Trophoblast cell (in vitro differentiated cells and primary cell): ENCODE data around the gene DNAH7.

Experiments
- DNase-seq, 2 donors: peaks; one replicate each; pipeline ENCODE4 v3.0.0-alpha.2; 2016
- H2AFZ ChIP-seq: 2 replicates; pipeline ENCODE4 v1.6.1; 2013; ENCODE audit warnings: low read length, moderate library complexity, mild to moderate bottlenecking; ENCODE audit not compliant: insufficient read depth, poor library complexity
- H2AK5ac ChIP-seq: 2 replicates; pipeline ENCODE4 v1.6.1; 2013; ENCODE audit warnings: mild to moderate bottlenecking, low read length
- H2BK120ac ChIP-seq: 2 replicates; pipeline ENCODE4 v1.6.1; 2013; ENCODE audit warnings: low read length, mild to moderate bottlenecking, moderate library complexity; ENCODE audit not compliant: insufficient read depth, poor library complexity
- H2BK12ac ChIP-seq: 2 replicates; pipeline ENCODE4 v1.6.1; 2013; ENCODE audit warnings: mild to moderate bottlenecking, low read length, moderate library complexity
- H2BK5ac ChIP-seq: 2 replicates; pipeline ENCODE4 v1.6.1; 2013; ENCODE audit warnings: low read length, low read depth, moderate library complexity, mild to moderate bottlenecking; ENCODE audit not compliant: poor library complexity
- H3K14ac ChIP-seq: 2 replicates; pipeline ENCODE4 v1.6.1; 2013; ENCODE audit warnings: mild to moderate bottlenecking, low read length
- H3K18ac ChIP-seq: 2 replicates; pipeline ENCODE4 v1.6.1; 2013; ENCODE audit warnings: mild to moderate bottlenecking, low read length
- H3K23ac ChIP-seq: 2 replicates; pipeline ENCODE4 v1.6.1; 2013; ENCODE audit warnings: low read length
- H3K27ac ChIP-seq: 2 replicates; pipeline ENCODE4 v1.5.1; 2013; ENCODE audit warnings: low read depth, mild to moderate bottlenecking, inconsistent platforms, low read length, moderate library complexity
- H3K27me3 ChIP-seq: 2 replicates; pipeline ENCODE4 v1.6.1; 2013; ENCODE audit warnings: inconsistent platforms, mild to moderate bottlenecking, low read length, moderate library complexity; ENCODE audit not compliant: insufficient read depth
- H3K36me3 ChIP-seq, 2 experiments: 1 replicate in 1 of 2; 2 replicates in 1 of 2; pipeline ENCODE4 v1.6.1; 2013; ENCODE audit warnings: low read length in 2 of 2, mild to moderate bottlenecking in 2 of 2, moderate library complexity in 1 of 2; ENCODE audit not compliant: insufficient read depth in 2 of 2, control insufficient read depth in 1 of 2
- H3K4ac ChIP-seq: 2 replicates; pipeline ENCODE4 v1.6.1; 2013; ENCODE audit warnings: low read depth, mild to moderate bottlenecking, low read length, moderate library complexity
- H3K4me1 ChIP-seq, 2 experiments: 1 replicate in 1 of 2; 2 replicates in 1 of 2; pipeline ENCODE4 v1.6.1; 2013; ENCODE audit warnings: low read length in 2 of 2, mild to moderate bottlenecking in 2 of 2, moderate library complexity in 1 of 2; ENCODE audit not compliant: insufficient read depth in 2 of 2, control insufficient read depth in 1 of 2
- H3K4me2 ChIP-seq: 2 replicates; pipeline ENCODE4 v1.6.1; 2013; ENCODE audit warnings: inconsistent platforms, mild to moderate bottlenecking, low read length, moderate library complexity
- H3K4me3 ChIP-seq: 2 replicates; pipeline ENCODE4 v1.5.1; 2013; ENCODE audit warnings: mild to moderate bottlenecking, low read depth, low read length, inconsistent platforms
- H3K79me1 ChIP-seq: one replicate; pipeline ENCODE4 v1.6.1; 2013; ENCODE audit warnings: low read length
- H3K79me2 ChIP-seq: 2 replicates; pipeline ENCODE4 v1.6.1; 2013; ENCODE audit warnings: low read length, mild to moderate bottlenecking; ENCODE audit not compliant: control insufficient read depth, insufficient read depth, poor library complexity
- H3K9ac ChIP-seq: 2 replicates; pipeline ENCODE4 v1.6.1; 2013; ENCODE audit warnings: mild to moderate bottlenecking, low read length
- H3K9me3 ChIP-seq: 2 replicates; pipeline ENCODE4 v1.6.1; 2013; ENCODE audit warnings: low read depth, mild to moderate bottlenecking, control low read depth, inconsistent platforms, low read length; ENCODE audit not compliant: insufficient read depth
- H4K12ac ChIP-seq: 2 replicates; pipeline ENCODE4 v1.6.1; 2013; ENCODE audit warnings: low read depth, mild to moderate bottlenecking, low read length, moderate library complexity
- H4K8ac ChIP-seq: 2 replicates; pipeline ENCODE4 v1.6.1; 2013; ENCODE audit warnings: low read depth, mild to moderate bottlenecking, low read length, moderate library complexity
- H4K91ac ChIP-seq: one replicate; pipeline ENCODE4 v1.6.1; 2013; ENCODE audit warnings: low read depth, mild to moderate bottlenecking, low read length, moderate library complexity
- WGBS: extraction: QIAGEN DNeasy Blood & Tissue Kit; methylation state at CpG from one replicate; pipeline ENCODE4 v1.1.7; 2013; ENCODE audit warnings: missing lambda C conversion rate; ENCODE audit not compliant: insufficient read length, insufficient coverage; ENCODE audit errors: extremely low coverage; 5-methylcytosine and 5-hydroxymethylcytosine counted together

Gene DNAH7

DNA sequence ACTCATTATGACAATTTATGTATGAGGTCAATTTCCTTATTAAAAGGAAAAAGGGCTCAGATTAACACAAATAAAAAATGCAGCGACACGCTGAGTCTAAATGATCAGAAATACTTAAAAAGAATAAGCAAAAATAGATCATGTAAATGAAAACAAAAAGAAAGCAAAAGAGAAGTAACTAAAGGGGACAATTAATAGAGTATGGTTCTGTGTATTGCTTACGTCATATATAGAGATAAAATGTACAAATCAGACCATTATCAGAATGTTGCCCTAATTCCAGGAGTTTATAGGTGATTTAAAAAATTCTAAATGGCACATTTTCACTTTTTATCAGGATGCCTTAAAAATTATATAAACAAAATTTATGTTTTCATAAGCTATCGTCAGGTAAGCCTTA, 189.5 kb downstream of the DNAH7 start:
- H3K23ac ChIP-seq, result no peak overlapping the region
- WGBS, result no CpG with 5 or more reads among the region's 4 CpGs

GRCh38 chr2:195871326-195871725, 197.3 kb downstream of the DNAH7 start:
- no peaks in the 10 kb centered on the region for H3K79me2 ChIP-seq
- H3K14ac ChIP-seq, result no peak overlapping the region

More for the DNA sequence above, 189.5 kb downstream of the DNAH7 start:
- H4K8ac ChIP-seq, result no peak overlapping the region
- no peak overlapping the region for H3K18ac ChIP-seq
- no peaks in the 10 kb centered on the region for H3K79me1 ChIP-seq
- no peak overlapping the region for H2BK5ac ChIP-seq
- H3K27me3 ChIP-seq, result no peaks in the 10 kb centered on the region
- no peak overlapping the region for H3K4ac ChIP-seq
- no peak overlapping the region for H2BK120ac ChIP-seq
- H3K79me2 ChIP-seq, result no peaks in the 10 kb centered on the region
- H2AK5ac ChIP-seq, result no peak overlapping the region
- H4K12ac ChIP-seq, result no peak overlapping the region
- no peak overlapping the region for H3K14ac ChIP-seq
- H3K9me3 ChIP-seq, result no peaks in the 10 kb centered on the region
- no peak overlapping the region for H2BK12ac ChIP-seq
- no peak overlapping the region for H3K4me2 ChIP-seq
- peaks cover 2% of the 10 kb centered on the region in 2 experiments for H3K4me1 ChIP-seq
- no peaks in the 10 kb centered on the region for H3K36me3 ChIP-seq
- no peak overlapping the region for H3K9ac ChIP-seq
- no peak overlapping the region for H3K27ac ChIP-seq
- no peak overlapping the region for H3K4me3 ChIP-seq
- H2AFZ ChIP-seq, result no peak overlapping the region
- no peak overlapping the region for H4K91ac ChIP-seq
- DNase-seq, result no peak

GRCh38 chr2:195864316-195864715, 204.3 kb downstream of the DNAH7 start:
- Histone ChIP-seq H3K4me3 (no peak overlapping the region), H3K23ac (no peak overlapping the region), H3K4me2 (no peak overlapping the region), H2BK120ac (no peak overlapping the region), H3K18ac (no peak overlapping the region), H3K27ac (no peak overlapping the region), H3K9ac (no peak overlapping the region), H2AFZ (no peak overlapping the region), H3K4me1 (no peaks in the 10 kb centered on the region), H4K8ac (no peak overlapping the region), H4K12ac (no peak overlapping the region), H2BK12ac (no peak overlapping the region), H3K79me1 (no peaks in the 10 kb centered on the region), H4K91ac (no peak overlapping the region), H3K79me2 (no peaks in the 10 kb centered on the region), H2AK5ac (no peak overlapping the region), H3K4ac (no peak overlapping the region), H3K14ac (no peak overlapping the region), H3K27me3 (no peaks in the 10 kb centered on the region), H2BK5ac (no peak overlapping the region), H3K36me3 (no peaks in the 10 kb centered on the region), H3K9me3 (no peaks in the 10 kb centered on the region)
- no peak for DNase-seq
- WGBS, result no CpG with 5 or more reads among the region's 6 CpGs

More at GRCh38 chr2:195871326-195871725, 197.3 kb downstream of the DNAH7 start:
- no peak overlapping the region for H2AK5ac ChIP-seq
- WGBS, result no CpG with 5 or more reads among the region's 4 CpGs
- H3K18ac ChIP-seq, result no peak overlapping the region
- no peak overlapping the region for H3K4ac ChIP-seq
- no peaks in the 10 kb centered on the region for H3K79me1 ChIP-seq
- H3K27ac ChIP-seq, result no peak overlapping the region
- H3K27me3 ChIP-seq, result no peaks in the 10 kb centered on the region
- no peak overlapping the region for H2BK120ac ChIP-seq
- H3K23ac ChIP-seq, result no peak overlapping the region
- no peak for DNase-seq
- H3K36me3 ChIP-seq, result no peaks in the 10 kb centered on the region
- no peak overlapping the region for H2BK5ac ChIP-seq
- H3K4me2 ChIP-seq, result no peak overlapping the region
- no peak overlapping the region for H4K91ac ChIP-seq
- no peak overlapping the region for H3K4me3 ChIP-seq
- no peak overlapping the region for H4K8ac ChIP-seq
- peaks cover 2% of the 10 kb centered on the region in 2 experiments for H3K4me1 ChIP-seq
- H4K12ac ChIP-seq, result no peak overlapping the region
- no peak overlapping the region for H2BK12ac ChIP-seq
- H3K9me3 ChIP-seq, result no peaks in the 10 kb centered on the region
- no peak overlapping the region for H2AFZ ChIP-seq
- no peak overlapping the region for H3K9ac ChIP-seq

GRCh38 chr2:195863564-195863963, 205.1 kb downstream of the DNAH7 start:
- Histone ChIP-seq H4K91ac (no peak overlapping the region), H3K4ac (no peak overlapping the region), H3K9me3 (no peaks in the 10 kb centered on the region), H3K23ac (no peak overlapping the region), H2BK5ac (no peak overlapping the region), H2AK5ac (no peak overlapping the region), H2BK12ac (no peak overlapping the region), H4K12ac (no peak overlapping the region), H4K8ac (no peak overlapping the region), H3K9ac (no peak overlapping the region), H3K4me1 (no peaks in the 10 kb centered on the region), H2AFZ (no peak overlapping the region), H3K4me3 (no peak overlapping the region), H3K27ac (no peak overlapping the region), H2BK120ac (no peak overlapping the region), H3K18ac (no peak overlapping the region), H3K36me3 (no peaks in the 10 kb centered on the region), H3K27me3 (no peaks in the 10 kb centered on the region), H3K14ac (no peak overlapping the region), H3K79me1 (no peaks in the 10 kb centered on the region), H3K4me2 (no peak overlapping the region), H3K79me2 (no peaks in the 10 kb centered on the region)
- no peak for DNase-seq
- no CpG with 5 or more reads among the region's 4 CpGs for WGBS
